ENCODE measurements around the gene CORIN. TPM values are rescaled to one million over a fixed set of nuclear protein-coding genes. Genes with fewer than 3 reads are reported as not detected.

Gene CORIN
- total RNA-seq, 4 donors from 2014 or later, result 0.11 to 0.96 (median 0.21) TPM

DNA sequence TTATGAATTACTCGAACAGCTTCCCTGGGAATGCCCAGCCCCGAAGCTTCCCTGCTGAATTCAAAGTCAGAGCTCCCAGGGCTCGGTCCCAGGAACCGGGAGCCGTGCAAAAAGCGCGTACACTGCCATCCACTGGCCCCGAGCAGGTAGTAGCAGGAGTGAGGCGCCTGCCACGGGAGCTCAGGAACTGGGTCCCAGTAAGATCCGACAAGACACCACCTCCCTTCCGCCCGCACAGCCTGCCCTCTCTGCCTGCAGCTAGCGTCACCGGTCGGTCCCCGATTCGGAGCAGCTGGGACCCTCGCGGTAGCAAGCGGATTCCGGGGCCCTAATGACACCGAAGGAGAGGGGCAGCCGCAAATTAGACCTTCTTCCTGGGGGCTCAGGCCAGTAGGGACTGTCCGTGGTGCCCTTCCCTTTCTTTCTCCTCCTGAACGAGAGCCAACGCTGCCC, 1.2 kb downstream of the CORIN start:
- Histone ChIP-seq H3K27me3 (no peaks in the 10 kb centered on the region), H3K9me3 (no peaks in the 10 kb centered on the region), H3K4me3 (replicated peaks in 1 of 3) (peak overlapping the region; percentile 3 to 64 (median 38)), H3K27ac (no peak overlapping the region), H3K4me1 (peaks cover 22 to 26% of the 10 kb centered on the region in 2 donors), H3K36me3 (no peaks in the 10 kb centered on the region)
- DNase-seq, result peak; percentile 79 to 84
- TF ChIP-seq POLR2A (IDR thresholded peaks at IDR 0.05), result no peak
- TF ChIP-seq, protein P1, sequence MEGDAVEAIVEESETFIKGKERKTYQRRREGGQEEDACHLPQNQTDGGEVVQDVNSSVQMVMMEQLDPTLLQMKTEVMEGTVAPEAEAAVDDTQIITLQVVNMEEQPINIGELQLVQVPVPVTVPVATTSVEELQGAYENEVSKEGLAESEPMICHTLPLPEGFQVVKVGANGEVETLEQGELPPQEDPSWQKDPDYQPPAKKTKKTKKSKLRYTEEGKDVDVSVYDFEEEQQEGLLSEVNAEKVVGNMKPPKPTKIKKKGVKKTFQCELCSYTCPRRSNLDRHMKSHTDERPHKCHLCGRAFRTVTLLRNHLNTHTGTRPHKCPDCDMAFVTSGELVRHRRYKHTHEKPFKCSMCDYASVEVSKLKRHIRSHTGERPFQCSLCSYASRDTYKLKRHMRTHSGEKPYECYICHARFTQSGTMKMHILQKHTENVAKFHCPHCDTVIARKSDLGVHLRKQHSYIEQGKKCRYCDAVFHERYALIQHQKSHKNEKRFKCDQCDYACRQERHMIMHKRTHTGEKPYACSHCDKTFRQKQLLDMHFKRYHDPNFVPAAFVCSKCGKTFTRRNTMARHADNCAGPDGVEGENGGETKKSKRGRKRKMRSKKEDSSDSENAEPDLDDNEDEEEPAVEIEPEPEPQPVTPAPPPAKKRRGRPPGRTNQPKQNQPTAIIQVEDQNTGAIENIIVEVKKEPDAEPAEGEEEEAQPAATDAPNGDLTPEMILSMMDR (IDR thresholded peaks at IDR 0.05), result peak in 5 of 6 experiments; percentile 27 to 73 (median 58)
- 1 to 3% methylated on average over 5 to 21 of the region's 27 CpGs for WGBS, 2 donors
- intact Hi-C loops (cut with DNase I), result loop anchor here (10.0 kb wide), 1 partner anchor 162 kb away; no protein-coding TSS in a partner anchor

DNA sequence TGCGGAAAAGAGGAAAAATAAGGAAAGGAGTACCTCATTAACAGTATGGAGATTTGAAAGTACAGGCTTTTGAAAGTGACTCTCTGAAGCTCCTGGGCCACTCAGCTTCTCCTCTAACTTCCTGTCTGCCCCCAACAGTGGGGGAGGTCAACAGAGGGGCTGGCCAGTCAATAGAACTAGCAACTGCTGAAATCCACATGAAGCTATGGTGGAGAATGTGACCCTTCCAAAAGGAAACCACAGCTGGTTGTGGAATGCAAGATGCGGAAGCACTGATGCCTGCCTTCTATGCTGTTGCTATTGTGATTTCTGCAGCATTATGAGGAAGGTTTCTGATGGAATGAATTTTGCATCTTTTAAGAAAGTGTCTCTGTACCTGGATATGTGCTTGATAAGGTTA, 2.4 kb downstream of the CORIN start:
- Histone ChIP-seq H3K9me3 (no peaks in the 10 kb centered on the region), H3K4me1 (peaks cover 22 to 26% of the 10 kb centered on the region in 2 donors), H3K27me3 (no peaks in the 10 kb centered on the region), H3K27ac (no peak overlapping the region), H3K4me3 (replicated peaks in 1 of 3) (no peak overlapping the region), H3K36me3 (no peaks in the 10 kb centered on the region)
- TF ChIP-seq, protein P1 (IDR thresholded peaks at IDR 0.05), result no peak
- TF ChIP-seq POLR2A (IDR thresholded peaks at IDR 0.05), result no peak
- DNase-seq, result no peak
- 82 to 89% methylated on average over 2 of the region's 2 CpGs for WGBS, 2 donors
- intact Hi-C loops (cut with DNase I), result loop anchor here (10.0 kb wide), 1 partner anchor 161 kb away; no protein-coding TSS in a partner anchor

DNA sequence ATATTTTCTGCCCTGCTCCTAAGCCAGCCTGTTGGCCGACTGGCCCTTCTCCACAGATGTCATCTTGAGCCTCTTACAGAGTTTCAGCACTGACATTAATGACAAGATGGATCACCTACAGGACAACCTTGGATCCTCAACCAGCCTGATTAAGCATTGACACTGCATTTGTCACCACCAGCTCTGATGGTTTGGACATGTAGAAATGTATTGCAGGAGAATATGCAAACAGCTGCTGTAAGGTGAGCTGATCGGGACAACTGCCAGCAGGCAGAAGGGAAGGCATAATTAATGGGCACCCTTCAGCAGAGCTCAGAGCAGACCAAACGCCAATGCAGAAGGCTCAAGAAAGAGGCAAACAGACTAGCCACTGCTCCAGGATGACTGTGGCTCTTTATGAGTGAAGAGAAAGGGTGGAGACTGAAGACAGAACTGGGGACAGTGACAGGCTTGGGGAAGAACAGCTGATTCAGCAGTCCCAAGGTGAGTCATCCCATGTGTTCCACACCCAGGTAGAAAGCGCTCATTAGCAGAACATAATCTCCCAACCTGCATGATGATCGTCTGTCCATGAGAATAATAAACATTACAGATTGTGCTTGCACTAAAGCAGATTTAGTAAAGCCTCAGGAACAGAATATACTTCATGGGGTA, 6.7 kb downstream of the CORIN start:
- H3K4me1 ChIP-seq, result peaks cover 3 to 5% of the 10 kb centered on the region in 2 donors
- no peaks in the 10 kb centered on the region for H3K27me3 ChIP-seq
- no peaks in the 10 kb centered on the region for H3K9me3 ChIP-seq
- no peak overlapping the region for H3K27ac ChIP-seq
- no peak overlapping the region for H3K4me3 ChIP-seq (replicated peaks in 1 of 3)
- H3K36me3 ChIP-seq, result no peaks in the 10 kb centered on the region
- 61 to 79% methylated on average over 5 of the region's 5 CpGs for WGBS, 2 donors
- TF ChIP-seq, protein P1 (IDR thresholded peaks at IDR 0.05), result no peak
- TF ChIP-seq POLR2A (IDR thresholded peaks at IDR 0.05), result no peak
- intact Hi-C loops (cut with DNase I), result loop anchor here (10.0 kb wide), 1 partner anchor 156 kb away; no protein-coding TSS in a partner anchor
- no peak for DNase-seq

DNA sequence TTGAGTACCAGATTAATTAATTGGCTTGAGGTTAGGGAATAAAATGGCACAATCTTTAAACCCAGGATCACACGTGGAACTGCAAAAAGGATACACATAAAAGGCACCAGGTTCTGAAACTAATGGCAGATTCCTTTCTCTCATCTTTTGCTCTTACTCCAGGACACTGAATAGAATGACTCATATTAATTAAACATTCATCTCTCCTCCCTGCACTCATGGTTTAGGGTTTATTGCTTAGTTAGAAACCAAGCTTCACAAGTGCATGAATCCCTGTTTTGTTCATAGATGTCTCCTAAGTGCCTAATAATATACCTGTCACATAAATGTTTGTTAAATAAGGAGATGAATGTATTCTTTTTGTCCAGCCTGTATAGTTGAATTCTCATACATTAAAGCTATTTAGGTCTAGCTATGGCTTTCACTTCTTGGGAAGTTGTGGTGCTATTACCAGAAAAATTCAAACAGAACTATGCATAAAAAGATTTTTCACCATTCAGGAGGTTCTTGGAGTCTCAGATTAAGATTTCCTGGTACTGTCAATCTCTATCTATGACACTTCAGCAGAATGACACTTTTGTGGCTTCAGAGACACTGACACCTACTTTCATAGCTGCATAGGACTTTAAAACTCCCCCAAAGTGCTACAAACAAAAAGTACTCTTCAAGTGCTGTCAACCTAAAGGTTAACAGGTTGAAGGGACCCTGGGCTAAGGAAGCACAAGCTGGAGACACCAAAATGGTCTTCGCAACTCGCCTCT, 7.4 kb downstream of the CORIN start:
- no peak for DNase-seq
- no peak for TF ChIP-seq POLR2A (IDR thresholded peaks at IDR 0.05)
- TF ChIP-seq, protein P1 (IDR thresholded peaks at IDR 0.05), result no peak
- Histone ChIP-seq H3K36me3 (no peaks in the 10 kb centered on the region), H3K9me3 (no peaks in the 10 kb centered on the region), H3K27me3 (no peaks in the 10 kb centered on the region), H3K4me1 (no peaks in the 10 kb centered on the region), H3K27ac (no peak overlapping the region), H3K4me3 (replicated peaks in 1 of 3) (no peak overlapping the region)
- 87 to 91% methylated on average over 3 of the region's 3 CpGs for WGBS, 2 donors
- intact Hi-C loops (cut with DNase I), result loop anchor here (10.0 kb wide), 1 partner anchor 156 kb away; no protein-coding TSS in a partner anchor

DNA sequence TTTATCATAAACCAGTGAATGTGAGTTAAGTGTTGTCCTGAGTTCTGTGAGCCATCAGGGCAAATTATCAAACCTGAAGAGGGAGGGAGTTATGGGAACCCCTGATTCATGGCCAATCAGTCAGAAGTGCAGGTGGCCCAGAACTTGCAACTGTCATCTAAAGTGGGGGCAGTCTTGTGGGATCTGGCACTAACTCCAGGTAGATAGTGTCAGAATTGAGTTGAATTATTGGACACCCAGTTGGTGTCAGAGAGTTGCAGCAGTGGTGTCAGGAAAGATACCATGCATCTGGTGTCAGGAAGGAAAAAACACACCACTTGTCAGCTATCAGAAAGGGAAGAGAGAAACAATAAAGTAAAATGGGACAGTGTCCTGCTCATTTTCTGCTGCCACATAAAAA, 8.4 kb downstream of the CORIN start:
- intact Hi-C loops (cut with DNase I), result no loop called here
- Histone ChIP-seq H3K27ac (no peak overlapping the region), H3K36me3 (no peaks in the 10 kb centered on the region), H3K27me3 (no peaks in the 10 kb centered on the region), H3K4me1 (peaks cover 3 to 5% of the 10 kb centered on the region in 2 donors), H3K9me3 (no peaks in the 10 kb centered on the region), H3K4me3 (replicated peaks in 1 of 3) (no peak overlapping the region)
- DNase-seq, result no peak
- TF ChIP-seq, protein P1 (IDR thresholded peaks at IDR 0.05), result no peak
- no peak for TF ChIP-seq POLR2A (IDR thresholded peaks at IDR 0.05)
